Duodenal mucosa (tissue), 2 donors: ENCODE results near the gene SLC37A4.

Experiments used
- H3K27ac ChIP-seq: one replicate; pipeline ENCODE4 v1.7.0; 2013; ENCODE audit warnings: low read depth, low read length
- H3K27me3 ChIP-seq, 2 donors: one replicate each; pipeline ENCODE4 v1.7.0; 2013; ENCODE audit warnings: low read length in 2 of 2, control low read depth in 1 of 2; ENCODE audit not compliant: insufficient read depth in 2 of 2, control insufficient read depth in 1 of 2
- H3K36me3 ChIP-seq, 2 donors: one replicate each; pipeline ENCODE4 v1.7.0; 2013; ENCODE audit warnings: low read length in 2 of 2, control low read depth in 1 of 2; ENCODE audit not compliant: insufficient read depth in 2 of 2, control insufficient read depth in 1 of 2
- H3K4me1 ChIP-seq, 2 donors: one replicate each; pipeline ENCODE4 v1.7.0; 2013; ENCODE audit warnings: low read length in 2 of 2, control low read depth in 1 of 2; ENCODE audit not compliant: insufficient read depth in 2 of 2, control insufficient read depth in 1 of 2
- H3K4me3 ChIP-seq, 2 donors: one replicate each; pipeline ENCODE4 v1.7.0; 2013; ENCODE audit warnings: low read length in 2 of 2, low read depth in 1 of 2
- H3K9ac ChIP-seq, 2 donors: one replicate each; pipeline ENCODE4 v1.7.0; 2013; ENCODE audit warnings: low read length in 2 of 2, low read depth in 1 of 2
- H3K9me3 ChIP-seq, 2 donors: one replicate each; pipeline ENCODE4 v1.7.0; 2013; ENCODE audit warnings: low read length in 2 of 2, control low read depth in 1 of 2; ENCODE audit not compliant: control insufficient read depth in 1 of 2

Gene SLC37A4

GRCh38 chr11:119056421-119056999 is 25.8 kb upstream of the SLC37A4 start:
- Histone ChIP-seq H3K9me3 (no peaks in the 10 kb centered on the region), H3K27me3 (no peaks in the 10 kb centered on the region), H3K4me1 (peaks cover 19 to 22% of the 10 kb centered on the region in 2 donors), H3K9ac (peak overlapping the region; percentile 67 to 75), H3K27ac (peak overlapping the region; percentile 73), H3K4me3 (peak overlapping the region; percentile 75 to 84), H3K36me3 (peaks cover 37 to 40% of the 10 kb centered on the region in 2 donors)

DNA sequence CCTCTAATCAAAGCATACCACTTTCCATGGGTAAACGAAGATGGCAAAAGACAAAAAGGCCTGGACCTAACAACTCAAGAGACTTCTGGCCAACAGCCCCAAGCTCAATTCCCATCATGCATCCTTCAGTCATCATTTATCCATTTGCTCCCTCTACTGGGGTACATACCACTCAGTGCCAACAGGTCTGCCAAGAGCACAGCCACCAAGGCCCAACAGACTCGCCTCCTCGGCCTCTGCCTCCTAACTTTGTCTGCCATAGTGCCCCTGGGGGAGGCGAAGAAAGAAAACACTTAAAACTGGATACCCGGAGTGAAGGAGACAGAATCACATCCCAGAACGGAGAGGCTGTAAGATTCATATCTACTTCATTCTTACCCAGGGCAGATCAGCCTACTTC is 25.2 kb upstream of the SLC37A4 start:
- Histone ChIP-seq H3K4me1 (peaks cover 19 to 22% of the 10 kb centered on the region in 2 donors), H3K9me3 (no peaks in the 10 kb centered on the region), H3K36me3 (peaks cover 40 to 46% of the 10 kb centered on the region in 2 donors), H3K4me3 (peak overlapping the region; percentile 75 to 84), H3K27ac (no peak overlapping the region), H3K27me3 (no peaks in the 10 kb centered on the region), H3K9ac (peak overlapping the region; percentile 67 to 75)

DNA sequence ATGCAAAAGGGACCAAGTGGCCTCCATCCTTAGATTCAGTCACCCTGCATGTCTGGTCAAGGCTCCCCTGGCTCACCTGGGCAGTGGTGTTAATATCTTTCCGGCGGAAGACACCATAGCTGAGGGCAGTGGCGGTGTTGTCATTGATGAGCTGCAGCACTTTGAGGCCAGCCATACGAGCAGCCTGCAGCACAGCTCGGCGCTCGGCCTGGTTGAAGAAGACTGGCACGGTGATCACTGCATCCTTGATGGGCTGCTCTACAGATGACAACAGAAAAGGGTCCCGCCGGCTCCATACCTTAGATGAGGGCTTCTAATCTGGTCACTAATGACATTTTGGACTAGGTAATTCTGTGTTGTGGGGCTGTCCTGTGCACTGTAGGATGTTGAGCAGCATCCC is 23.7 kb upstream of the SLC37A4 start:
- Histone ChIP-seq H3K36me3 (peaks cover 44 to 59% of the 10 kb centered on the region in 2 donors), H3K4me3 (no peak overlapping the region), H3K9ac (no peak overlapping the region), H3K4me1 (peaks cover 19 to 22% of the 10 kb centered on the region in 2 donors), H3K9me3 (no peaks in the 10 kb centered on the region), H3K27ac (no peak overlapping the region), H3K27me3 (no peaks in the 10 kb centered on the region)

DNA sequence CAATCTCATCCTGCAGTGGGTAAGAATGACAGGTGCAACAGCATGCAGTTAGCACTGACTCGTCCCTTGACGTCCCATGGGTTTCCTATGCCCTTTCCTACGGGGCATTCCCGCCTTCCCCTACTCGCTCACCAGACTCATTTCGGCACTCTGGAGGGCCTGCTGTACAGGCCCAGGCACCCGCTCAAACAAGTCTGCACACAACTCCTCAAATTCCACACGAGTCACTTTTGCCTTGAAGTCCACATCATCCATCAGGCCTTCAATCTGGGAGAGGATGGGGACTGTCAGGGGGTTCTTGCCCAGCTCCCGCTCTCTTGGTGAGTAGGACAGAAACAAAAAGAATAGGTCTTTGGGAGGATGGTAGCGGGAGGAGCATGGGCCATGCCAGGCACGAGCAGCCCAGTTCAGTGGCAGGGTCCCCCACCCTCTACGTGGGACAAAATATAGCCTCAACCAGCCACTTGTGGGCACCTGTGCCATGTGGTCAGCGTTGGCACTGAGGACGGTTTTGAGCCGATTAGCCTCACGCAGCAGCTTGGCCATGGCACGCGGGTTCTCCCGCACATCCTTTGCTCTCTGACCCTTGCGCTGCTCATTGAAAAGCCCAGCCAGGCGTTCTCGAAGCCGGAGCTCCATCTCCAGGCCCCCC is 21.6 kb upstream of the SLC37A4 start:
- H3K4me3 ChIP-seq, result no peak overlapping the region
- H3K9me3 ChIP-seq, result no peaks in the 10 kb centered on the region
- peaks cover 15 to 16% of the 10 kb centered on the region in 2 donors for H3K4me1 ChIP-seq
- H3K9ac ChIP-seq, result no peak overlapping the region
- H3K27me3 ChIP-seq, result no peaks in the 10 kb centered on the region
- H3K36me3 ChIP-seq, result peaks cover 62 to 81% of the 10 kb centered on the region in 2 donors
- H3K27ac ChIP-seq, result no peak overlapping the region

- no peak overlapping the region for H3K27ac ChIP-seq
- H3K4me1 ChIP-seq, result peaks cover 15 to 16% of the 10 kb centered on the region in 2 donors
- H3K36me3 ChIP-seq, result peaks cover 66 to 88% of the 10 kb centered on the region in 2 donors
- no peaks in the 10 kb centered on the region for H3K27me3 ChIP-seq
- no peak overlapping the region for H3K9ac ChIP-seq
- no peak overlapping the region for H3K4me3 ChIP-seq
- no peaks in the 10 kb centered on the region for H3K9me3 ChIP-seq
Observed at GRCh38 chr11:119051440-119052162, 20.9 kb upstream of the SLC37A4 start.

DNA sequence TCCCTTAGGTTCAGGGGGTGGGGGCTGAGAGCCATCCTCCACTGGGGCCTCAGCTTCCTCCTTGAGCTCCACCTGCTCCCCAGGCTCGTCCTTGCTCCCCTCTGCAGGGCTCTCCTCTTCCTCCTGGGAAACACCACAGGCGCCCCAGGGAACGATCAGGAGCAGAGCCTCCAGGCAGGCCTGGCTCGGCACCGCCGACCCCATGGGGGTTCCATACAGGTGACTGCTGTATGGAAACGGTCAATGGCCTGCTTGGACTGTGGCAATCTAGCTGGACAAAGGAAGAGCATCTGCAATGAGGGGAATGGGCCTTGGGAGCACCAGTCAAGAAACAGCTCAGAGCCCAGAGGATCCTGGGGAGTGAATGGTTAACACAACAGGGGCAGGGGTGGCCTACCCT is 18.4 kb upstream of the SLC37A4 start:
- peaks cover 63 to 98% of the 10 kb centered on the region in 2 donors for H3K36me3 ChIP-seq

DNA sequence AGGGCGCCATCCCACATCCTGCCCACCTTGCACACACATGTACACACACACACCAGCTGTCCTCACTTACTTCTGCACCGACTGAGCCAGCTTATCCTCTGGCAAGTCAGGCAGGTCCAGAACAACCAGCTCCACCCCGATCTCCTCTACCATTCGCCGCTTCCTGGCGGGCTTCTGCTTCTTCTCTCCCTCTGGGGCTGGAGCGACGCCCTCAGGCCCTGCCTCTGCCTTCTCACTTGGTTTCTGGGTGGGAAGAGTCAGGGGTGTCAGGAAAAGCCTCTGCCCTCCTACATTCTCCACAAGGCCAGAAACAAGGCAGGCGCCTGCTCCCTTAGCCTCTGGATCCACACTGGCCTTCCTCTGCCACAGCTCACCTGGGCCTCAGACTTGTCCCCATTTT is 18.0 kb upstream of the SLC37A4 start:
- H3K4me1 ChIP-seq, result no peaks in the 10 kb centered on the region
- no peak overlapping the region for H3K9ac ChIP-seq
- H3K36me3 ChIP-seq, result peaks cover 59 to 93% of the 10 kb centered on the region in 2 donors
- no peaks in the 10 kb centered on the region for H3K9me3 ChIP-seq
- H3K27ac ChIP-seq, result no peak overlapping the region
- no peaks in the 10 kb centered on the region for H3K27me3 ChIP-seq
- H3K4me3 ChIP-seq, result no peak overlapping the region

More for the DNA sequence above, 18.4 kb upstream of the SLC37A4 start:
- Histone ChIP-seq H3K9me3 (no peaks in the 10 kb centered on the region), H3K4me3 (no peak overlapping the region), H3K9ac (no peak overlapping the region), H3K27me3 (no peaks in the 10 kb centered on the region), H3K4me1 (no peaks in the 10 kb centered on the region), H3K27ac (no peak overlapping the region)

DNA sequence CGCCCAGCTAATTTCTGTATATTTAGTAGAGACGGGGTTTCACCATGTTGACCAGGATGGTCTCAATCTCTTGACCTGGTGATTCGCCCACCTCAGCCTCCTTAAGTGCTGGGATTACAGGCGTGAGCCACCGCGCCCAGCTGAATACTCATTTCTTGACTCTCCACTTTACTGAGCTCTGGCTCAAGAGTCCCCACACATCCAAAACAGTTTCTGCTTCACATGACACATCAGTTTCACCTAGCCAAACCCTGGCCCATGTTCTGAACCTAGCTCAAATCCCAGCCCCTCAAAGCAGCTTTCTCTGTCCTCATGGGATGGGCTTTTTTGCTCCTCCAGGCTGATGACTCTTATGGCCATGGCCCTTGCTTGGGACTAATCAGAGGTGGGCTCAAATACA is 16.5 kb upstream of the SLC37A4 start:
- peaks cover 45 to 79% of the 10 kb centered on the region in 2 donors for H3K36me3 ChIP-seq
- H3K4me1 ChIP-seq, result no peaks in the 10 kb centered on the region
- H3K4me3 ChIP-seq, result no peak overlapping the region
- H3K27ac ChIP-seq, result no peak overlapping the region
- H3K9ac ChIP-seq, result no peak overlapping the region
- H3K27me3 ChIP-seq, result no peaks in the 10 kb centered on the region
- H3K9me3 ChIP-seq, result no peaks in the 10 kb centered on the region

DNA sequence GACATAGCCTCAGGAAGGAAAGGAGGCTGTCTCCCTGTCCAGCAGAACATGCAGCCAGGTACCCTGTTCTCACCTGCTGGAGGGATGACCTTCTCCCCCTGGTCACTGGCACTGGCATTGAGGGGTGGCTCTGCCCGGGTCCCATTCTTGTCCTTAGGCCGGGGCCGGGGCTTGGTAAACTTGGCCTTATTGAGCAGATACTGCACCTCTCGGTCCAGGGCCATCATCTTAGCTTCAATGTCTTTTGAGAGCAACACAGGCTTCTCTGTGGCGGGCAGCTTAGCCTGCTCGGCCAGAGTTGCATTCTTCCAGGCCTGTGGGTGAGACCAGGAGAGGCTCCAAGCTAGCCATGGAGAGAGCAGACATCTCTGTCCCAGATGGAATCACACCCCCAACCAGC is 15.8 kb upstream of the SLC37A4 start:
- Histone ChIP-seq H3K27ac (no peak overlapping the region), H3K9ac (no peak overlapping the region), H3K4me3 (no peak overlapping the region), H3K36me3 (peaks cover 38 to 72% of the 10 kb centered on the region in 2 donors), H3K4me1 (no peaks in the 10 kb centered on the region), H3K27me3 (no peaks in the 10 kb centered on the region), H3K9me3 (no peaks in the 10 kb centered on the region)

- Histone ChIP-seq H3K4me3 (no peak overlapping the region), H3K36me3 (peaks cover 34 to 55% of the 10 kb centered on the region in 2 donors), H3K9me3 (no peaks in the 10 kb centered on the region), H3K27me3 (no peaks in the 10 kb centered on the region), H3K27ac (no peak overlapping the region), H3K4me1 (no peaks in the 10 kb centered on the region), H3K9ac (no peak overlapping the region)
Observed at GRCh38 chr11:119044708-119045107, 14.0 kb upstream of the SLC37A4 start.
